Measurements from ENCODE around the gene C3.

Gene C3

GRCh38 chr19:6744381-6745301 is 24.2 kb upstream of the C3 start:
- no peak for DNase-seq

- DNase-seq = no peak
These were observed 23.4 kb upstream of the C3 start for GRCh38 chr19:6743714-6744380.

GRCh38 chr19:6743066-6743465 is 22.6 kb upstream of the C3 start:
- no peak for DNase-seq

- peak; percentile 49 for DNase-seq
These were observed 20.3 kb upstream of the C3 start for GRCh38 chr19:6740589-6741343.

GRCh38 chr19:6739883-6740588 is 19.6 kb upstream of the C3 start:
- DNase-seq = no peak

- DNase-seq = peak; percentile 79
These were observed 19.0 kb upstream of the C3 start, which contains the start of gene TRIP10 for GRCh38 chr19:6739390-6739882. TRIP10 (plus strand) TSS chr19:6739680; CDS start chr19:6739762, 82 bp downstream.

- DNase-seq = no peak
These were observed 18.4 kb upstream of the C3 start for GRCh38 chr19:6738787-6739389.

GRCh38 chr19:6737873-6738786 is 17.7 kb upstream of the C3 start:
- DNase-seq = peak; percentile 93

- DNase-seq = peak; percentile 100
These were observed 16.9 kb upstream of the C3 start, which contains the start of gene GPR108 for GRCh38 chr19:6737284-6737872. GPR108 (minus strand) TSS chr19:6737580; CDS start chr19:6737576, 4 bp downstream.

- no peak for DNase-seq
These were observed 16.4 kb upstream of the C3 start for GRCh38 chr19:6736917-6737283.

GRCh38 chr19:6736169-6736916 is 15.9 kb upstream of the C3 start:
- peak; percentile 91 for DNase-seq

GRCh38 chr19:6735181-6735911 is 14.9 kb upstream of the C3 start:
- no peak for DNase-seq

GRCh38 chr19:6734096-6734696 is 13.7 kb upstream of the C3 start:
- DNase-seq = no peak

GRCh38 chr19:6733338-6734095 is 13.1 kb upstream of the C3 start:
- DNase-seq = no peak

GRCh38 chr19:6732803-6733337 is 12.4 kb upstream of the C3 start:
- DNase-seq = no peak

GRCh38 chr19:6731822-6732221 is 11.4 kb upstream of the C3 start:
- no peak for DNase-seq

- DNase-seq = no peak
These were observed 10.7 kb upstream of the C3 start for GRCh38 chr19:6730941-6731670.
